ENCODE results near the gene CA11.

The CA11 gene

DNA sequence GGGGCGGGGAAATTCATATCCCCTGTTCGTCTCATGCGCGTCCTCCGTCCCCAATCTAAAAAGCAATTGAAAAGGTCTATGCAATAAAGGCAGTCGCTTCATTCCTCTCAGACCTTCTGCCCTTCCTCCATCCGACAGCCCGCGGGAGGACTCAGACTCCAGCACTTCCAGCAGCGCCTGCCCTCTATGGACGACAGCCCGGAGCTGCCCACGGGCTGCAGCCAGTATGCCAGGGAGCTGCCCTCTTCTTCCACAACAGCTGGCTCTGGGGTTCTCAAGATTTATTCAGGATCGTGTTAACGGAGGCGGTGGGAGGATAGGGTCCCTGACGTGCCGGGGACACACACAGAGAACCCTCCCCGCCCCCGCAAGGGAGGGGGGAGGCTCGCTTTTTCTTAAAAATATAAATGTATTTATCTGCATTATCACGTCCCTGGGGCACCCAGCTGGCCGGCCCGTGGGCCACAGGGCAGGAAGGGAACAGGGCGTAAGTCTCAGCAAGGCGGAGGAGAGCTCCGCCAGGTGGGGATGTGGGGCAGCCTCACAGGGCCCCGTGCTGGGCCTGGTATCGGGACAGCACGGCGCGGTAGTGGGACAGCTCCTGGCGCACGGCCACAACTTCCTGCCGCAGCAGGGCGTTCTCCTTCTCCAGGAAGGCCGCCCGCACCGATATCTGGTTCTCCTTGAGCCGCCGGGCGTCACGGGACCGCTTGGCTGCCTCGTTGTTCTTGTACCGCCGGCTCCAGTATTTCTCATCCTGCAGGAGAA is 15.5 kb downstream of the CA11 start:
- H3K36me3 ChIP-seq (ENCODE audit: control insufficient read depth, insufficient read depth, low read length) = peaks cover 10% of the 10 kb centered on the region
- DNase-seq (ENCODE audit: extremely low read depth, insufficient read length) = no peak
- TF ChIP-seq, protein P1, sequence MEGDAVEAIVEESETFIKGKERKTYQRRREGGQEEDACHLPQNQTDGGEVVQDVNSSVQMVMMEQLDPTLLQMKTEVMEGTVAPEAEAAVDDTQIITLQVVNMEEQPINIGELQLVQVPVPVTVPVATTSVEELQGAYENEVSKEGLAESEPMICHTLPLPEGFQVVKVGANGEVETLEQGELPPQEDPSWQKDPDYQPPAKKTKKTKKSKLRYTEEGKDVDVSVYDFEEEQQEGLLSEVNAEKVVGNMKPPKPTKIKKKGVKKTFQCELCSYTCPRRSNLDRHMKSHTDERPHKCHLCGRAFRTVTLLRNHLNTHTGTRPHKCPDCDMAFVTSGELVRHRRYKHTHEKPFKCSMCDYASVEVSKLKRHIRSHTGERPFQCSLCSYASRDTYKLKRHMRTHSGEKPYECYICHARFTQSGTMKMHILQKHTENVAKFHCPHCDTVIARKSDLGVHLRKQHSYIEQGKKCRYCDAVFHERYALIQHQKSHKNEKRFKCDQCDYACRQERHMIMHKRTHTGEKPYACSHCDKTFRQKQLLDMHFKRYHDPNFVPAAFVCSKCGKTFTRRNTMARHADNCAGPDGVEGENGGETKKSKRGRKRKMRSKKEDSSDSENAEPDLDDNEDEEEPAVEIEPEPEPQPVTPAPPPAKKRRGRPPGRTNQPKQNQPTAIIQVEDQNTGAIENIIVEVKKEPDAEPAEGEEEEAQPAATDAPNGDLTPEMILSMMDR (IDR thresholded peaks at IDR 0.05; ENCODE audit: insufficient read depth, low read length, poor library complexity, severe bottlenecking) = no peak
- H3K27me3 ChIP-seq (replicated peaks; ENCODE audit: control insufficient read depth, insufficient read depth, low read length) = no peaks in the 10 kb centered on the region
- H3K4me3 ChIP-seq (replicated peaks; ENCODE audit: low read depth, low read length) = no peak overlapping the region

DNA sequence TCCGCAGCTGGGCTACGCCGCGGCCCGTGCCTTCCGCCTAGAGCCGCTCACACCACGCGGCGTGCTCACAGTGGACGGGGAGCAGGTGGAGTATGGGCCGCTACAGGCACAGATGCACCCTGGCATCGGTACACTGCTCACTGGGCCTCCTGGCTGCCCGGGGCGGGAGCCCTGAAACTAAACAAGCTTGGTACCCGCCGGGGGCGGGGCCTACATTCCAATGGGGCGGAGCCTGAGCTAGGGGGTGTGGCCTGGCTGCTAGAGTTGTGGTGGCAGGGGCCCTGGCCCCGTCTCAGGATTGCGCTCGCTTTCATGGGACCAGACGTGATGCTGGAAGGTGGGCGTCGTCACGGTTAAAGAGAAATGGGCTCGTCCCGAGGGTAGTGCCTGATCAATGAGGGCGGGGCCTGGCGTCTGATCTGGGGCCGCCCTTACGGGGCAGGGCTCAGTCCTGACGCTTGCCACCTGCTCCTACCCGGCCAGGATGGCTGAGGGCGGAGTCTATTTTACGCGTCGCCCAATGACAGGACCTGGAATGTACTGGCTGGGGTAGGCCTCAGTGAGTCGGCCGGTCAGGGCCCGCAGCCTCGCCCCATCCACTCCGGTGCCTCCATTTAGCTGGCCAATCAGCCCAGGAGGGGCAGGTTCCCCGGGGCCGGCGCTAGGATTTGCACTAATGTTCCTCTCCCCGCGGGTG is 16.2 kb downstream of the CA11 start:
- TF ChIP-seq, protein P1 (IDR thresholded peaks at IDR 0.05; ENCODE audit: insufficient read depth, low read length, poor library complexity, severe bottlenecking) = no peak
- H3K36me3 ChIP-seq (ENCODE audit: control insufficient read depth, insufficient read depth, low read length) = peaks cover 10% of the 10 kb centered on the region
- no peak overlapping the region for H3K4me3 ChIP-seq (replicated peaks; ENCODE audit: low read depth, low read length)
- DNase-seq (ENCODE audit: extremely low read depth, insufficient read length) = no peak
- H3K27me3 ChIP-seq (replicated peaks; ENCODE audit: control insufficient read depth, insufficient read depth, low read length) = no peaks in the 10 kb centered on the region

DNA sequence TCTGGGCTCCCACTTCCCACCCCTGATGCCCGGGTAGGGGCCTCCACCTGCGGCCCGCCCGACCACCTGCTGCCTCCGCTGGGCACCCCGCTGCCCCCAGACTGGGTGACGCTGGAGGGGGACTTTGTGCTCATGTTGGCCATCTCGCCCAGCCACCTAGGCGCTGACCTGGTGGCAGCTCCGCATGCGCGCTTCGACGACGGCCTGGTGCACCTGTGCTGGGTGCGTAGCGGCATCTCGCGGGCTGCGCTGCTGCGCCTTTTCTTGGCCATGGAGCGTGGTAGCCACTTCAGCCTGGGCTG is 16.7 kb downstream of the CA11 start:
- peaks cover 10% of the 10 kb centered on the region for H3K36me3 ChIP-seq (ENCODE audit: control insufficient read depth, insufficient read depth, low read length)
- TF ChIP-seq, protein P1 (IDR thresholded peaks at IDR 0.05; ENCODE audit: insufficient read depth, low read length, poor library complexity, severe bottlenecking) = no peak
- H3K4me3 ChIP-seq (replicated peaks; ENCODE audit: low read depth, low read length) = no peak overlapping the region
- no peak for DNase-seq (ENCODE audit: extremely low read depth, insufficient read length)
- H3K27me3 ChIP-seq (replicated peaks; ENCODE audit: control insufficient read depth, insufficient read depth, low read length) = no peaks in the 10 kb centered on the region

DNA sequence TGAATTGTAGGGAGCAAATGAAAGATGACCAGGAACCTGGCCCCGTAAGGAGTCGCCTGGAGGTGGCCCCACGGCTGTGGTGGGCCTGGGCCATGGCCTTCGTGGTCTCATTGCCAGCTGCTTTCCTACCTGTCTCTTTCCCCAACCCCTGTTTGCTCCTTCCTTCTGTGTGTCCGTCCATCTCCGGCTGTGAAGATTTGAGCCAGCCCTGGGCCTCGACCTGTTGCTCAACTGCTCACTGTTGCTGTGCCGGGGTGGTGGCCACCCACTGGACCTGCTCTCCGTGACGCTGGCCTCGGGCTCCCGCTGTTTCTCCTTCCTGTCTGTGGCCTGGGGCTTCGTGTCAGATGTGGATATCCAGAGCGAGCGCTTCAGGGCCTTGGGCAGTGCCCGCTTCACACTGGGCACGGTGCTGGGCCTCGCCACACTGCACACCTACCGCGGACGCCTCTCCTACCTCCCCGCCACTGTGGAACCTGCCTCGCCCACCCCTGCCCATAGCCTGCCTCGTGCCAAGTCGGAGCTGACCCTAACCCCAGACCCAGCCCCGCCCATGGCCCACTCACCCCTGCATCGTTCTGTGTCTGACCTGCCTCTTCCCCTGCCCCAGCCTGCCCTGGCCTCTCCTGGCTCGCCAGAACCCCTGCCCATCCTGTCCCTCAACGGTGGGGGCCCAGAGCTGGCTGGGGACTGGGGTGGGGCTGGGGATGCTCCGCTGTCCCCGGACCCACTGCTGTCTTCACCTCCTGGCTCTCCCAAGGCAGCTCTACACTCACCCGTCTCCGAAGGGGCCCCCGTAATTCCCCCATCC is 17.3 kb downstream of the CA11 start:
- TF ChIP-seq, protein P1 (IDR thresholded peaks at IDR 0.05; ENCODE audit: insufficient read depth, low read length, poor library complexity, severe bottlenecking) = no peak
- H3K36me3 ChIP-seq (ENCODE audit: control insufficient read depth, insufficient read depth, low read length) = peaks cover 10% of the 10 kb centered on the region
- no peak overlapping the region for H3K4me3 ChIP-seq (replicated peaks; ENCODE audit: low read depth, low read length)
- no peak for DNase-seq (ENCODE audit: extremely low read depth, insufficient read length)
- H3K27me3 ChIP-seq (replicated peaks; ENCODE audit: control insufficient read depth, insufficient read depth, low read length) = no peaks in the 10 kb centered on the region

DNA sequence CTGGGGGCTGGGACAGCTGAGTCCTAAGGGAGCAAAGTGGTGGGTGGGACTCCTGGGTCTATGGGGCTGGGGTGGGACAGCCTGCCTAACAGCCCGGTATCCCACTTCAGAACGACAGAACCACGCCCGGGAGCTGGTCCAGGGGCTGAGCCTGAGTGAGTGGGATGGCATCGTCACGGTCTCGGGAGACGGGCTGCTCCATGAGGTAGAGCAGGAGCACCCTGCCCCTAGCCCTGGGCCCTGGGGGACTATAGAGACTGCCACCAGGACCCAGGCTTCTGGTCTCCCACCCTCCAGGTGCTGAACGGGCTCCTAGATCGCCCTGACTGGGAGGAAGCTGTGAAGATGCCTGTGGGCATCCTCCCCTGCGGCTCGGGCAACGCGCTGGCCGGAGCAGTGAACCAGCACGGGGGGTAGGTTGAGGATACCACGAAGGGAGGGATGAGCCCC is 18.1 kb downstream of the CA11 start:
- TF ChIP-seq, protein P1 (IDR thresholded peaks at IDR 0.05; ENCODE audit: insufficient read depth, low read length, poor library complexity, severe bottlenecking) = no peak
- DNase-seq (ENCODE audit: extremely low read depth, insufficient read length) = no peak
- Histone ChIP-seq H3K4me3 (replicated peaks; ENCODE audit: low read depth, low read length) (no peak overlapping the region), H3K27me3 (replicated peaks; ENCODE audit: control insufficient read depth, insufficient read depth, low read length) (no peaks in the 10 kb centered on the region), H3K36me3 (ENCODE audit: control insufficient read depth, insufficient read depth, low read length) (peaks cover 10% of the 10 kb centered on the region)
